Tibial artery (tissue), 4 donors: ENCODE data around the gene KLHL1.

Experiments used
- DNase-seq, 2 donors: peaks; one replicate each; pipeline ENCODE4 v3.0.0-alpha.2; 2019
- H3K27ac ChIP-seq, 2 donors: fragments of 200-600 bp; sonication (generic) in 1 of 2; 1 replicate in 1 of 2; 2 replicates in 1 of 2; pipeline ENCODE4 v1.5.1; 2018 to 2019; ENCODE audit warnings: mild to moderate bottlenecking in 1 of 2
- H3K27me3 ChIP-seq, 2 donors: fragments of 200-600 bp; sonication (generic) in 1 of 2; one replicate each; pipeline versions ENCODE4 v1.5.1 to v1.6.0; 2016 to 2019
- H3K36me3 ChIP-seq, 3 donors: fragments of 200-600 bp; sonication (generic) in 2 of 3; one replicate each; pipeline ENCODE4 v1.5.1; 2016 to 2019; ENCODE audit warnings: mild to moderate bottlenecking in 2 of 3
- H3K4me1 ChIP-seq, 4 donors: fragments of 200-600 bp; sonication (generic) in 2 of 4; 1 replicate in 3 of 4; 2 replicates in 1 of 4; pipeline ENCODE4 v1.5.1; 2016 to 2019
- H3K4me3 ChIP-seq, 2 donors: fragments of 200-600 bp; sonication (generic) in 1 of 2; 1 replicate in 1 of 2; 2 replicates in 1 of 2; pipeline ENCODE4 v1.5.1; 2018 to 2019; ENCODE audit warnings: mild to moderate bottlenecking in 2 of 2
- H3K9me3 ChIP-seq, 3 donors: fragments of 200-600 bp; sonication (generic) in 1 of 3; one replicate each; pipeline ENCODE4 v1.5.1; 2016 to 2019
- CTCF ChIP-seq, 2 experiments: fragments of 200-600 bp in 1 of 2; fragments of 450-650 bp in 1 of 2; IDR thresholded peaks; one replicate each; pipeline ENCODE4 v1.5.1; 2017 to 2019; ENCODE audit warnings: antibody characterized with exemption in 2 of 2, mild to moderate bottlenecking in 1 of 2, moderate library complexity in 1 of 2
- intact Hi-C: fragments of 100-400 bp; cut with DNase I; formaldehyde crosslinking; loops from one replicate; pipeline ENCODE4 v1.15.0; 2023; ENCODE audit warnings: low total_unique reads

Gene KLHL1

GRCh38 chr13:69776937-69777336 is 331.3 kb downstream of the KLHL1 start:
- intact Hi-C loops: no loop called here
- DNase-seq: no peak
- H3K36me3 ChIP-seq: no peaks in the 10 kb centered on the region
- H3K27me3 ChIP-seq: no peaks in the 10 kb centered on the region
- no peaks in the 10 kb centered on the region for H3K9me3 ChIP-seq
- no peak overlapping the region for H3K4me3 ChIP-seq
- H3K27ac ChIP-seq: no peak overlapping the region
- no peaks in the 10 kb centered on the region for H3K4me1 ChIP-seq
- TF ChIP-seq CTCF (IDR thresholded peaks at IDR 0.05): no peak

DNA sequence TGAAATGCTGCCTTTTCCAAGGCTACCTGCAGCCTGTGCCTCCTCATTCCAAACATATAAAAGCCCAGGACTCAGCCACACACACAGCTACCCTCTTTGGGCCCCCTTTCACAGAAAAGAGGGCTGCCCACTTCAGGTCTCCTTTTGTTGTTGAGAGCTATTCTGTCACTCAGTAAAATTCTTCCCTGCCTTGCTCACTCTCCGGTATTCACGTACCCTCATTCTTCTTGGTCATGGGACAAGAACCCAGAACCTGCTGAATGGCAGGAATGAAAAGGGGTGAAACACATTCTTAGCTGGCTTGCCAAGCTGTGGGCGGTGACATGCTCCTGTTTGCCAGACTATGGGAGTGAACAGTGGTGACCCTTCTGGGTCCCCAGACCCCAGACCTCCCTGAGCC is 338.6 kb downstream of the KLHL1 start:
- DNase-seq: no peak
- H3K27ac ChIP-seq: no peak overlapping the region
- no peaks in the 10 kb centered on the region for H3K27me3 ChIP-seq
- no peak for TF ChIP-seq CTCF (IDR thresholded peaks at IDR 0.05)
- no peaks in the 10 kb centered on the region for H3K36me3 ChIP-seq
- no peaks in the 10 kb centered on the region for H3K4me1 ChIP-seq
- H3K9me3 ChIP-seq: peaks cover 0 to 5% (median 0%) of the 10 kb centered on the region in 3 donors
- no peak overlapping the region for H3K4me3 ChIP-seq
- intact Hi-C loops: no loop called here

DNA sequence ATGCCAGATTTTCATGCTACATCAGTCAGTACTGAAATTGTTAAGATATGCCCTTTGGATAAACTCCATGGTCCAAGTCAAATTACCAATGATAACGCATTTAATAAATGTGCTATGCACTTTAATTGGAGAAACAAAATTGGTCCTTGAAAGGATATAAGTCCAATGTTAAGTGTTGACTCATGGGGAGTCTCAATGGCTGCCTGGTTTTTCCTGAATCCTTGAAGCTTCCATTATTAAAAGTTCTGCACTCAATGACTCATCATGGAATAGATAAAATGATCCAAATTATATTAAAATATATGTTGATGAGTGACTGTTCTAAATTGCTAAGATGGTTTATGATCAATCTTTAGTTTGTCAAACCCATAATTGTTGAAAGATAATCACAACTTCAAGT is 346.7 kb downstream of the KLHL1 start:
- DNase-seq: no peak
- Histone ChIP-seq H3K36me3 (no peaks in the 10 kb centered on the region), H3K27ac (no peak overlapping the region), H3K4me1 (no peaks in the 10 kb centered on the region), H3K9me3 (no peaks in the 10 kb centered on the region), H3K4me3 (no peak overlapping the region), H3K27me3 (no peaks in the 10 kb centered on the region)
- TF ChIP-seq CTCF (IDR thresholded peaks at IDR 0.05): no peak
- intact Hi-C loops: no loop called here

DNA sequence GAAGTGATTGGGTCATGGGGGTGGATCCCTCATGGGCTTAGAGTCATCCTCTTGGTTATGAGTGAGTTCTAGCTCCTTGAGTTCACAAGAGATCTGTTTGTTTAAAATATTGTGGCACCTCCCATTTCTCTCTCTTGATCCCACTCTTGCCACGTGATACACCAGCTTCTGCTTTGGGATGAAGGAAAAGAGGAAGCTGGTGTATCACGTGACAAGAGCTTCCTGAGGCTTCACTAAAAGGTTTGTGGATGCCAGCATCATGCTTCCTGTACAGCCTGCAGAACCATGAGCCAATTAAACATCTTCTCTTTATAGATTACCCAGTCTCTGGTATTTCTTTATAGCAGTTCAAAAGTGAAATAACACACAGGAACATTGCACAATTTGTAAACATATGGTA is 353.2 kb downstream of the KLHL1 start:
- no peaks in the 10 kb centered on the region for H3K27me3 ChIP-seq
- intact Hi-C loops: no loop called here
- H3K9me3 ChIP-seq: no peaks in the 10 kb centered on the region
- no peak overlapping the region for H3K27ac ChIP-seq
- no peak for DNase-seq
- no peaks in the 10 kb centered on the region for H3K4me1 ChIP-seq
- no peak overlapping the region for H3K4me3 ChIP-seq
- no peaks in the 10 kb centered on the region for H3K36me3 ChIP-seq
- no peak for TF ChIP-seq CTCF (IDR thresholded peaks at IDR 0.05)

DNA sequence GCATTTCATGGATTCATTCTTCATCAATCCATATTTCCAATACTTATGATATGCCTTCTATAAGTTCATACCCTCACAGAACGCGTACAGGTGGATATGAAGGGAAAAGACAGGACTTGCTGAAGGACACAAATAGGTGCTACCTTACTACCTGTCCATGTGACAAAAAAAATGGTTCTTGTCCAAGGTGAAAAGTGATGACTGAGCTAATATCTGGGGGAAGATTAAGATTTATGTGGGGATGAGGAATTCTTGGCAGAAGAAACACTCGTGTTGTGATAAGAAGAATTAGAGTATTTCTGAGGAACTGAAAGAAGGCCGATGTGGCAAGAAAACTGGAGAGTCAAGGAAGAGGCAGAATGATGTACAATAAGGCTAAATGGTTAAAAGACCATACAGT is 357.0 kb downstream of the KLHL1 start:
- Histone ChIP-seq H3K4me1 (no peaks in the 10 kb centered on the region), H3K4me3 (no peak overlapping the region), H3K9me3 (no peaks in the 10 kb centered on the region), H3K27ac (no peak overlapping the region), H3K36me3 (no peaks in the 10 kb centered on the region), H3K27me3 (no peaks in the 10 kb centered on the region)
- no peak for DNase-seq
- intact Hi-C loops: no loop called here
- no peak for TF ChIP-seq CTCF (IDR thresholded peaks at IDR 0.05)
